ENCODE data around the gene SPATA31C2. TPM values are rescaled to one million over a fixed set of nuclear protein-coding genes. Genes with fewer than 3 reads are reported as not detected.
"Not testable (repeated sequence)": the region's sequence is repeated elsewhere in the genome, so short reads cannot be mapped to it uniquely, and the experiment has no call there.

Gene SPATA31C2
- total RNA-seq, 4 donors from 2014 or later = not detected

- TF ChIP-seq EP300 (IDR thresholded peaks at IDR 0.05) (no peak), POLR2AphosphoS5 (IDR thresholded peaks at IDR 0.05) (no peak), POLR2A (IDR thresholded peaks at IDR 0.05) (no peak)
- TF ChIP-seq, protein P1, sequence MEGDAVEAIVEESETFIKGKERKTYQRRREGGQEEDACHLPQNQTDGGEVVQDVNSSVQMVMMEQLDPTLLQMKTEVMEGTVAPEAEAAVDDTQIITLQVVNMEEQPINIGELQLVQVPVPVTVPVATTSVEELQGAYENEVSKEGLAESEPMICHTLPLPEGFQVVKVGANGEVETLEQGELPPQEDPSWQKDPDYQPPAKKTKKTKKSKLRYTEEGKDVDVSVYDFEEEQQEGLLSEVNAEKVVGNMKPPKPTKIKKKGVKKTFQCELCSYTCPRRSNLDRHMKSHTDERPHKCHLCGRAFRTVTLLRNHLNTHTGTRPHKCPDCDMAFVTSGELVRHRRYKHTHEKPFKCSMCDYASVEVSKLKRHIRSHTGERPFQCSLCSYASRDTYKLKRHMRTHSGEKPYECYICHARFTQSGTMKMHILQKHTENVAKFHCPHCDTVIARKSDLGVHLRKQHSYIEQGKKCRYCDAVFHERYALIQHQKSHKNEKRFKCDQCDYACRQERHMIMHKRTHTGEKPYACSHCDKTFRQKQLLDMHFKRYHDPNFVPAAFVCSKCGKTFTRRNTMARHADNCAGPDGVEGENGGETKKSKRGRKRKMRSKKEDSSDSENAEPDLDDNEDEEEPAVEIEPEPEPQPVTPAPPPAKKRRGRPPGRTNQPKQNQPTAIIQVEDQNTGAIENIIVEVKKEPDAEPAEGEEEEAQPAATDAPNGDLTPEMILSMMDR (IDR thresholded peaks at IDR 0.05) = no peak
- Histone ChIP-seq H3K27ac (no peak overlapping the region), H3K27me3 (no peaks in the 10 kb centered on the region), H3K4me1 (no peaks in the 10 kb centered on the region), H3K4me3 (no peak overlapping the region), H3K9me3 (peaks cover 0 to 13% (median 0%) of the 10 kb centered on the region in 3 donors), H3K36me3 (no peaks in the 10 kb centered on the region)
- 85 to 86% methylated on average over 3 of the region's 3 CpGs for WGBS, 2 donors (ENCODE audit: low coverage in 1 of 2)
- no peak for ATAC-seq
Observed at GRCh38 chr9:88164850-88165249, 26.6 kb upstream of the SPATA31C2 start.

- Histone ChIP-seq H3K4me1 (no peaks in the 10 kb centered on the region), H3K9me3 (peaks cover 0 to 8% (median 0%) of the 10 kb centered on the region in 3 donors), H3K4me3 (no peak overlapping the region), H3K27ac (no peak overlapping the region), H3K36me3 (no peaks in the 10 kb centered on the region), H3K27me3 (no peaks in the 10 kb centered on the region)
- no peak for ATAC-seq
- TF ChIP-seq, protein P1 (IDR thresholded peaks at IDR 0.05) = no peak
- no peak for TF ChIP-seq POLR2AphosphoS5 (IDR thresholded peaks at IDR 0.05)
- TF ChIP-seq EP300 (IDR thresholded peaks at IDR 0.05) = no peak
- no peak for TF ChIP-seq POLR2A (IDR thresholded peaks at IDR 0.05)
- WGBS, 2 donors (ENCODE audit: low coverage in 1 of 2) = 56 to 62% methylated on average over 6 of the region's 6 CpGs
Observed at GRCh38 chr9:88161144-88161543, 22.9 kb upstream of the SPATA31C2 start.

DNA sequence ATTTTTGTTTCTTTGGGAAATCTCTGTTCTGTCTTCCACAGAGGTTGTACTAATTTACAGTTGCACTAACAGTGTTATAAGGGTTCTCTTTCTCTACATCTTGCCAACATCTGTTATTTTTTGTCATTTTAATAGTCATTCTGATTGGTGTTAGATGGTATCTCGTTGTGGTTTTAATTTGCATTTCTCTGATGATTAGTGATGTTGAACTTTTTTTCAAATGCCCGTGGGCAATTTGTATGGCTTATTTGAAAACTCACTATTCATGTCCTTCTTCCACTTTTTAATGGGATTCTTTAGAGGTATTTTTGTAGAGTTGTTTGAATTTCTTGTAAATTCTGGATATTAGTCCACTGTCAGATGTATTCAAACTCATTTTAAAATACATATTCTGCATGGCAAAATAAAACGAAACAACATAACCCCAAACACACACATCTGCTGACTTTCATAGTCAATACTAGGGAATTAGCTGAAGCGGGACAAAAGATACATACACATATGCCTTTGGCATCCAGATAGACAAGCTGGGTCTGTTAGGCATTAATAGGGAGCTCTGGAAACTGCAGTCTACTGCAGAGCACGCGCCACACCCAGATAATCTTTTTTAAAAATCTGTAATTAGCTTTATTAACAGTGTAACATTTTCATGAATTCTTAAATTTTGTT, 5.8 kb upstream of the SPATA31C2 start:
- 77 to 86% methylated on average over 6 of the region's 6 CpGs for WGBS, 2 donors (ENCODE audit: low coverage in 1 of 2)
- Histone ChIP-seq H3K27ac (no peak overlapping the region), H3K4me3 (no peak overlapping the region), H3K27me3 (no peaks in the 10 kb centered on the region), H3K9me3 (no peaks in the 10 kb centered on the region), H3K4me1 (no peaks in the 10 kb centered on the region), H3K36me3 (no peaks in the 10 kb centered on the region)
- no peak for ATAC-seq
- no peak for TF ChIP-seq POLR2A (IDR thresholded peaks at IDR 0.05)
- TF ChIP-seq EP300 (IDR thresholded peaks at IDR 0.05) = no peak
- TF ChIP-seq POLR2AphosphoS5 (IDR thresholded peaks at IDR 0.05) = no peak
- TF ChIP-seq, protein P1 (IDR thresholded peaks at IDR 0.05) = no peak

DNA sequence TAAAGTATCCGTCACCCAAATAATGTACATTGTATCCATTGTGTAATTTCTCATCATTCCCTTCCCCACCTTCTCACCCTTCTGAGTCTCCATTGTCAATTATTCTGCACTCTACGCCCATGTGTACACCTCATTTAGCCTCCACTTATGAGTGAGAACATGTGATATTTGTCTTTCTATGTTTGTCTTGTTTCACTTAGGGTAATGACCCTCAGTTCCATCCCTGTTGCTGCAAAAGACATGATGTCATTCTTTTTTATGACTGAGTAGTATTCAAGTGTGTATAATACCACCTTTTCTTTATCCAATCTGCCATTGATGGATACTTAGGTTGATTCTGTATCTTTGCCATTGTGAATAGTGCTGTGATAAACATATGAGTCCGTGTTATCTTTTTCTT, 4.9 kb upstream of the SPATA31C2 start:
- 80 to 94% methylated on average over 3 of the region's 3 CpGs for WGBS, 2 donors (ENCODE audit: low coverage in 1 of 2)

DNA sequence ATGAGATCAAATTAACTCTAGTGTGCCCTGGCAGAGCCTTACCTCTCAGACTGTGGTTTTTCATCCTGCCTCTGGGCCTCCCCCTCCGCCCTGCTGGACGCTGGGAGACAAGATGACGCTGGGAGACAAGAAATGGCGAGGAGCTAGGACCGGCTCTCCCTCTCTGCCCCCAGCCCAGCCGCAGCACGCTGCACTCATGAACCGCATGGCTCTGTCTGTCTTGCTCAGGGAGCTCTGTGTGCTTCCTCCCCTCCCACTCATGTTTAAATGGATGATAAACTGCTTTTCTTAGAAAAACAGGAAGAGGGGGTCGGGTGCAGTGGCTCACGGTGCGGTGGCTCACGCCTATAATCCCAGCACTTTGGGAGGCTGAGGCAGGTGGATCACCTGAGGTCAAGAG, 4.7 kb downstream of the SPATA31C2 start:
- ATAC-seq = not testable (repeated sequence)
- 17% methylated on average over 2 of the region's 12 CpGs; no CpG with 5 or more reads in 1 of the 2 donors for WGBS, 2 donors (ENCODE audit: low coverage in 1 of 2)

More for the DNA sequence above, 4.9 kb upstream of the SPATA31C2 start:
- TF ChIP-seq EP300 (IDR thresholded peaks at IDR 0.05) (no peak), POLR2AphosphoS5 (IDR thresholded peaks at IDR 0.05) (no peak), POLR2A (IDR thresholded peaks at IDR 0.05) (no peak)
- TF ChIP-seq, protein P1 (IDR thresholded peaks at IDR 0.05) = no peak
- ATAC-seq = no peak
- Histone ChIP-seq H3K36me3 (no peaks in the 10 kb centered on the region), H3K9me3 (no peaks in the 10 kb centered on the region), H3K27ac (no peak overlapping the region), H3K27me3 (no peaks in the 10 kb centered on the region), H3K4me3 (no peak overlapping the region), H3K4me1 (no peaks in the 10 kb centered on the region)

GRCh38 chr9:88129556-88129955, 8.7 kb downstream of the SPATA31C2 start:
- not testable (repeated sequence) for H3K4me1 ChIP-seq, H3K27me3 ChIP-seq, H3K27ac ChIP-seq, H3K4me3 ChIP-seq, H3K36me3 ChIP-seq, H3K9me3 ChIP-seq, ATAC-seq
- WGBS, 2 donors (ENCODE audit: low coverage in 1 of 2) = 39% methylated on average over 2 of the region's 9 CpGs; no CpG with 5 or more reads in 1 of the 2 donors

More for the DNA sequence above, 4.7 kb downstream of the SPATA31C2 start:
- not testable (repeated sequence) for H3K27me3 ChIP-seq, H3K36me3 ChIP-seq, H3K9me3 ChIP-seq, H3K27ac ChIP-seq, H3K4me3 ChIP-seq, H3K4me1 ChIP-seq

GRCh38 chr9:88127700-88128300, 10.5 kb downstream of the SPATA31C2 start:
- H3K9me3 ChIP-seq, H3K36me3 ChIP-seq, H3K27ac ChIP-seq, H3K27me3 ChIP-seq, H3K4me3 ChIP-seq, H3K4me1 ChIP-seq, ATAC-seq: not testable (repeated sequence)
- 82% methylated on average over 3 of the region's 13 CpGs; no CpG with 5 or more reads in 1 of the 2 donors for WGBS, 2 donors (ENCODE audit: low coverage in 1 of 2)

GRCh38 chr9:88123413-88123812, 14.9 kb downstream of the SPATA31C2 start:
- H3K27me3 ChIP-seq, H3K9me3 ChIP-seq, H3K4me3 ChIP-seq, H3K27ac ChIP-seq, ATAC-seq, H3K36me3 ChIP-seq, H3K4me1 ChIP-seq: not testable (repeated sequence)
